Nephron progenitor cell (in vitro differentiated cells): ENCODE results near the gene RABIF.
"Not testable (repeated sequence)": the region's sequence is repeated elsewhere in the genome, so short reads cannot be mapped to it uniquely, and the experiment has no call there.

Experiments used
- DNase-seq: peaks from one replicate; pipeline ENCODE4 v3.0.0; 2021
- H3K27ac Mint-ChIP-seq: 2 replicates; pipeline ENCODE4 v1.8.0; 2021; ENCODE audit warnings: mild to moderate bottlenecking, moderate library complexity, mixed read lengths
- H3K27me3 Mint-ChIP-seq: 2 replicates; pipeline ENCODE4 v1.8.0; 2021; ENCODE audit warnings: mild to moderate bottlenecking, low read depth, mixed read lengths; ENCODE audit not compliant: poor library complexity
- H3K36me3 Mint-ChIP-seq: 2 replicates; pipeline ENCODE4 v1.8.0; 2021; ENCODE audit warnings: low read depth, mixed read lengths
- H3K4me1 Mint-ChIP-seq: 2 replicates; pipeline ENCODE4 v1.8.0; 2021; ENCODE audit warnings: mixed read lengths
- H3K4me3 Mint-ChIP-seq: 2 replicates; pipeline ENCODE4 v1.8.0; 2021; ENCODE audit warnings: mild to moderate bottlenecking, moderate library complexity, mixed read lengths
- H3K9me3 Mint-ChIP-seq: 2 replicates; pipeline ENCODE4 v1.8.0; 2021; ENCODE audit warnings: mild to moderate bottlenecking, moderate library complexity, mixed read lengths
- CTCF ChIP-seq: fragments of 200-600 bp; sonication (generic); IDR thresholded peaks from 2 replicates; pipeline ENCODE4 v1.5.0; 2021; ENCODE audit warnings: antibody characterized with exemption

The RABIF gene

GRCh38 chr1:202908998-202909397 lies 20.0 kb upstream of the RABIF start:
- Mint-ChIP-seq H3K27me3 (peaks cover 3% of the 10 kb centered on the region), H3K4me1 (no peaks in the 10 kb centered on the region), H3K9me3 (no peaks in the 10 kb centered on the region), H3K4me3 (no peak overlapping the region), H3K27ac (no peak overlapping the region), H3K36me3 (peaks cover 52% of the 10 kb centered on the region)
- no peak for DNase-seq
- TF ChIP-seq CTCF, result no peak

GRCh38 chr1:202905331-202905730 lies 16.4 kb upstream of the RABIF start:
- no peak overlapping the region for H3K27ac Mint-ChIP-seq
- DNase-seq, result no peak
- H3K4me3 Mint-ChIP-seq, result no peak overlapping the region
- no peaks in the 10 kb centered on the region for H3K27me3 Mint-ChIP-seq
- H3K4me1 Mint-ChIP-seq, result no peaks in the 10 kb centered on the region
- TF ChIP-seq CTCF, result no peak
- H3K9me3 Mint-ChIP-seq, result no peaks in the 10 kb centered on the region
- peaks cover 34% of the 10 kb centered on the region for H3K36me3 Mint-ChIP-seq

GRCh38 chr1:202903808-202904207 lies 14.9 kb upstream of the RABIF start:
- not testable (repeated sequence) for H3K27me3 Mint-ChIP-seq

GRCh38 chr1:202901555-202901954 lies 12.6 kb upstream of the RABIF start:
- no peaks in the 10 kb centered on the region for H3K4me1 Mint-ChIP-seq
- H3K27me3 Mint-ChIP-seq, result no peaks in the 10 kb centered on the region
- no peaks in the 10 kb centered on the region for H3K9me3 Mint-ChIP-seq
- H3K27ac Mint-ChIP-seq, result no peak overlapping the region
- peaks cover 40% of the 10 kb centered on the region for H3K36me3 Mint-ChIP-seq
- no peak for DNase-seq
- H3K4me3 Mint-ChIP-seq, result no peak overlapping the region
- no peak for TF ChIP-seq CTCF

More at GRCh38 chr1:202903808-202904207, 14.9 kb upstream of the RABIF start:
- H3K36me3 Mint-ChIP-seq, result peaks cover 33% of the 10 kb centered on the region
- not testable (repeated sequence) for H3K4me3 Mint-ChIP-seq, H3K27ac Mint-ChIP-seq, DNase-seq, H3K4me1 Mint-ChIP-seq, H3K9me3 Mint-ChIP-seq

GRCh38 chr1:202892501-202892900 lies 3.6 kb upstream of the RABIF start:
- H3K4me3 Mint-ChIP-seq, result no peak overlapping the region
- H3K9me3 Mint-ChIP-seq, result no peaks in the 10 kb centered on the region
- H3K27me3 Mint-ChIP-seq, result peaks cover 3% of the 10 kb centered on the region
- TF ChIP-seq CTCF, result no peak
- peaks cover 26% of the 10 kb centered on the region for H3K36me3 Mint-ChIP-seq
- H3K4me1 Mint-ChIP-seq, result peaks cover 16% of the 10 kb centered on the region
- DNase-seq, result no peak
- no peak overlapping the region for H3K27ac Mint-ChIP-seq

GRCh38 chr1:202890392-202890791 lies 1.4 kb upstream of the RABIF start:
- H3K27ac Mint-ChIP-seq, result no peak overlapping the region
- H3K9me3 Mint-ChIP-seq, result no peaks in the 10 kb centered on the region
- TF ChIP-seq CTCF, result no peak
- peaks cover 19% of the 10 kb centered on the region for H3K36me3 Mint-ChIP-seq
- no peak for DNase-seq
- H3K4me3 Mint-ChIP-seq, result no peak overlapping the region
- peaks cover 16% of the 10 kb centered on the region for H3K4me1 Mint-ChIP-seq
- peaks cover 3% of the 10 kb centered on the region for H3K27me3 Mint-ChIP-seq
